ENCODE data around the gene NFAT5. TPM values are rescaled to one million over a fixed set of nuclear protein-coding genes. Genes with fewer than 3 reads are reported as not detected.
A peak's percentile ranks its signal among the peaks of the same experiment; 100 is the strongest.

The NFAT5 gene
- total and polyA plus RNA-seq, 9 of the 15 experiments (the other 6 are each of a cell fraction or from before 2014, with no cell fraction given): 0.78 to 20.5 (median 12.4) TPM

GRCh38 chr16:69595127-69596036 lies 29.6 kb downstream of the NFAT5 start (continued):
- TF ChIP-seq CAMTA2 (CRISPR knock-in tag; conservative IDR thresholded peaks at IDR 0.05) (no peak), EZH2 (IDR thresholded peaks at IDR 0.05; ENCODE audit: borderline replicate concordance, low read depth, low read length) (no peak), RCOR1 (IDR thresholded peaks at IDR 0.05; ENCODE audit: borderline replicate concordance in 1 of 2, low read depth in 2 of 2, low read length in 2 of 2) (peak in 1 of 2 experiments; percentile 51; a peak in 1 of 4 replicates), ZFP30 (CRISPR knock-in tag; IDR thresholded peaks at IDR 0.05; ENCODE audit: borderline replicate concordance) (no peak), KAT7 (CRISPR knock-in tag; IDR thresholded peaks at IDR 0.05; ENCODE audit: borderline replicate concordance) (peak; percentile 55; the same call in 1 of the 2 replicates), AFF1 (IDR thresholded peaks at IDR 0.05; ENCODE audit: low read depth in 1 of 2, partially characterized antibody in 2 of 2) (peak in 1 of 2 experiments; percentile 35), POLR2H (tag; IDR thresholded peaks at IDR 0.05; ENCODE audit: low read depth) (0 out of 2 replicates have a peak, but pooled peaks have one; percentile 53), TAF9B (IDR thresholded peaks at IDR 0.05; ENCODE audit: partially characterized antibody) (peak; percentile 17), SMARCA4 (IDR thresholded peaks at IDR 0.05) (peak; percentile 80; the same call in 1 of the 2 replicates), NCOR1 (IDR thresholded peaks at IDR 0.05) (no peak), RFX1 (IDR thresholded peaks at IDR 0.05) (peak; percentile 80), FOSL1 (tag; conservative IDR thresholded peaks at IDR 0.05) (peak; percentile 88), ZNF431 (CRISPR knock-in tag; IDR thresholded peaks at IDR 0.05) (no peak), U2AF2 (optimal IDR thresholded peaks at IDR 0.05; ENCODE audit: low read depth, low read length) (no peak), ARHGAP35 (IDR thresholded peaks at IDR 0.05; ENCODE audit: partially characterized antibody) (no peak), HOMEZ (CRISPR knock-in tag; IDR thresholded peaks at IDR 0.05) (no peak), RBM34 (IDR thresholded peaks at IDR 0.05; ENCODE audit: borderline replicate concordance, insufficient read depth, low read length) (no peak), ZNF644 (tag; IDR thresholded peaks at IDR 0.05; ENCODE audit: low read depth) (no peak)

Data from K562 (cell line).